Fibroblast of lung (primary cell): ENCODE results near the gene LRG1.

Experiments
- CTCF ChIP-seq, 2 donors: IDR thresholded peaks in 1 of 2; conservative IDR thresholded peaks in 1 of 2; 1 replicate in 1 of 2; 2 replicates in 1 of 2; pipeline ENCODE4 v1.5.1; 2011 to 2012; ENCODE audit warnings: low read length in 2 of 2, control low read depth in 1 of 2, inconsistent platforms in 1 of 2, low read depth in 1 of 2, mild to moderate bottlenecking in 1 of 2
- EZH2 ChIP-seq: IDR thresholded peaks from 2 replicates; pipeline ENCODE4 v1.5.1; 2012; ENCODE audit warnings: low read length, control low read depth, mild to moderate bottlenecking; ENCODE audit errors: missing control alignments

DNA sequence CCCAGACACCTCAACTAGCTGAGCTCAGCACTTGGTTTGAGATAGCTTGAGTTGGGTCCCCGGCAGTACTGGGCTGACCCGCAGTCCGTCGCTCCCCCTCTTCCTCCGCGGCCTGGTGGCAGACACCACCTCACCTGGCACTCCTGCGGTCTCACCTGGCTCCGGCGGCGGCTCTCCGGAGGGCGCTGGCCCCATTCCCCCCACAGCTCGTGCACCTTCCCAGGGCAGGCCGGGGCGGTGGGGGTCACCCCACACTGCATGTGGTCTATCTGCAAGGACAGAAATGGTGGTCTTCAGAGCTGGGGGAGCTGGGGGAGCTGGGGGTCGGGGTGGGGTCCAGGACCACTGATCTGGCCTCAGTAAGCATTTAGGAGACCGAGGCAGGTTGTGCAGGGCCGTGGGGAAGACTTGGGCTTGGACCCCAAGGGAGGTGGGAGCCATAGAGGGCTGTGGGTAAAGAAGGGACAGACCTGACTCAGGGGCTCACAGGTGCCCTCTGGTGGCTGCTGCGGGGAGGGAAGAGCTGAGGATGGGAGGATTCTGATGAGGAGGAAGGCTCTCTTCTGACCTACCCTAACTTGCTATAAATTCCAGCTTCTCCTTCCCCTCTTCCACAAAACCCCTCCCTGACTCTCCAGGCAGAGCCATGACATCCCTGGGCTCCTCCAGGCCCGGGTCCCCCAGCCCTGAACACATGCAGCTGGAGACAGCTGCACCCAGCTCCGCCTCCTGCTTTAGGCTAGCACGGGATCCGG, 14.9 kb downstream of the LRG1 start:
- TF ChIP-seq CTCF (conservative IDR thresholded peaks at IDR 0.05 in 1 of 2, IDR thresholded peaks at IDR 0.05 in 1 of 2; ENCODE audit: low read depth in 1 of 2, low read length in 2 of 2) = peak; percentile 70 to 88
- TF ChIP-seq EZH2 = no peak
